Tibial artery (tissue), 4 donors: Measurements from ENCODE around the gene C11orf91.
A peak's percentile ranks its signal among the peaks of the same experiment; 100 is the strongest.

Source experiments
- DNase-seq, 2 donors: peaks; one replicate each; pipeline ENCODE4 v3.0.0-alpha.2; 2019
- H3K27ac ChIP-seq, 2 donors: fragments of 200-600 bp; sonication (generic) in 1 of 2; 1 replicate in 1 of 2; 2 replicates in 1 of 2; pipeline ENCODE4 v1.5.1; 2018 to 2019; ENCODE audit warnings: mild to moderate bottlenecking in 1 of 2
- H3K27me3 ChIP-seq, 2 donors: fragments of 200-600 bp; sonication (generic) in 1 of 2; one replicate each; pipeline versions ENCODE4 v1.5.1 to v1.6.0; 2016 to 2019
- H3K36me3 ChIP-seq, 3 donors: fragments of 200-600 bp; sonication (generic) in 2 of 3; one replicate each; pipeline ENCODE4 v1.5.1; 2016 to 2019; ENCODE audit warnings: mild to moderate bottlenecking in 2 of 3
- H3K4me1 ChIP-seq, 4 donors: fragments of 200-600 bp; sonication (generic) in 2 of 4; 1 replicate in 3 of 4; 2 replicates in 1 of 4; pipeline ENCODE4 v1.5.1; 2016 to 2019
- H3K4me3 ChIP-seq, 2 donors: fragments of 200-600 bp; sonication (generic) in 1 of 2; 1 replicate in 1 of 2; 2 replicates in 1 of 2; pipeline ENCODE4 v1.5.1; 2018 to 2019; ENCODE audit warnings: mild to moderate bottlenecking in 2 of 2
- H3K9me3 ChIP-seq, 3 donors: fragments of 200-600 bp; sonication (generic) in 1 of 3; one replicate each; pipeline ENCODE4 v1.5.1; 2016 to 2019
- intact Hi-C: fragments of 100-400 bp; cut with DNase I; formaldehyde crosslinking; loops from one replicate; pipeline ENCODE4 v1.15.0; 2023; ENCODE audit warnings: low total_unique reads
- TF ChIP-seq, protein P1 (sequence below), 2 experiments: fragments of 200-600 bp in 1 of 2; fragments of 450-650 bp in 1 of 2; IDR thresholded peaks; one replicate each; pipeline ENCODE4 v1.5.1; 2017 to 2019; ENCODE audit warnings: antibody characterized with exemption in 2 of 2, mild to moderate bottlenecking in 1 of 2, moderate library complexity in 1 of 2

C11orf91 gene

DNA sequence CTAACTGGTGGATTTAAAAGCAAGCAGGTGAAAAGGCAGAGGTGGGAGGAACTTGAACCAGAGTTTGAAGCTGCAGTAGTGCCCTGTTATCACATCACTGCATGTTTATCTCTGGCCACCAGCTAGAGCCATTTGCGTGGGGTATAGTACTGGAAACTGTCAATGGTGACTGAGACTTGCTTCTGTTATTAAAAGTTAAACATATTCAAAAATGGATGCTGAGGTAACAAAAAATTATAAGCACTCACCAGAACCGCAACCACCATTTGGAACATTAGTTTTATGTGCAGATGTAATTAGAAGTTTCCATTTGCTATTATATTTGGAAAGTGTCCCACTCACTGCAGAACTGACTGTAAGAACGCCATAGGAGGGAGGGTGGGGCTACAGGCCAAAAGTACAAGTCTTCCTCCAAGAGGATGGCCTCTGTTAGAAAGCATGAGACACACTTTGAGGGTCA is 36.8 kb upstream of the C11orf91 start:
- intact Hi-C loops: loop anchor here (5.0 kb wide), 2 partner anchors 35 to 375 kb away; partner anchors contain the start of gene C11orf91
- Histone ChIP-seq H3K27ac (peak overlapping the region; percentile 86 to 89), H3K9me3 (no peaks in the 10 kb centered on the region), H3K4me3 (no peak overlapping the region), H3K36me3 (peaks cover 0 to 15% (median 0%) of the 10 kb centered on the region in 3 donors), H3K27me3 (no peaks in the 10 kb centered on the region), H3K4me1 (peaks cover 0 to 33% (median 23%) of the 10 kb centered on the region in 4 donors)
- DNase-seq: no peak
- TF ChIP-seq, protein P1, sequence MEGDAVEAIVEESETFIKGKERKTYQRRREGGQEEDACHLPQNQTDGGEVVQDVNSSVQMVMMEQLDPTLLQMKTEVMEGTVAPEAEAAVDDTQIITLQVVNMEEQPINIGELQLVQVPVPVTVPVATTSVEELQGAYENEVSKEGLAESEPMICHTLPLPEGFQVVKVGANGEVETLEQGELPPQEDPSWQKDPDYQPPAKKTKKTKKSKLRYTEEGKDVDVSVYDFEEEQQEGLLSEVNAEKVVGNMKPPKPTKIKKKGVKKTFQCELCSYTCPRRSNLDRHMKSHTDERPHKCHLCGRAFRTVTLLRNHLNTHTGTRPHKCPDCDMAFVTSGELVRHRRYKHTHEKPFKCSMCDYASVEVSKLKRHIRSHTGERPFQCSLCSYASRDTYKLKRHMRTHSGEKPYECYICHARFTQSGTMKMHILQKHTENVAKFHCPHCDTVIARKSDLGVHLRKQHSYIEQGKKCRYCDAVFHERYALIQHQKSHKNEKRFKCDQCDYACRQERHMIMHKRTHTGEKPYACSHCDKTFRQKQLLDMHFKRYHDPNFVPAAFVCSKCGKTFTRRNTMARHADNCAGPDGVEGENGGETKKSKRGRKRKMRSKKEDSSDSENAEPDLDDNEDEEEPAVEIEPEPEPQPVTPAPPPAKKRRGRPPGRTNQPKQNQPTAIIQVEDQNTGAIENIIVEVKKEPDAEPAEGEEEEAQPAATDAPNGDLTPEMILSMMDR (IDR thresholded peaks at IDR 0.05): no peak

DNA sequence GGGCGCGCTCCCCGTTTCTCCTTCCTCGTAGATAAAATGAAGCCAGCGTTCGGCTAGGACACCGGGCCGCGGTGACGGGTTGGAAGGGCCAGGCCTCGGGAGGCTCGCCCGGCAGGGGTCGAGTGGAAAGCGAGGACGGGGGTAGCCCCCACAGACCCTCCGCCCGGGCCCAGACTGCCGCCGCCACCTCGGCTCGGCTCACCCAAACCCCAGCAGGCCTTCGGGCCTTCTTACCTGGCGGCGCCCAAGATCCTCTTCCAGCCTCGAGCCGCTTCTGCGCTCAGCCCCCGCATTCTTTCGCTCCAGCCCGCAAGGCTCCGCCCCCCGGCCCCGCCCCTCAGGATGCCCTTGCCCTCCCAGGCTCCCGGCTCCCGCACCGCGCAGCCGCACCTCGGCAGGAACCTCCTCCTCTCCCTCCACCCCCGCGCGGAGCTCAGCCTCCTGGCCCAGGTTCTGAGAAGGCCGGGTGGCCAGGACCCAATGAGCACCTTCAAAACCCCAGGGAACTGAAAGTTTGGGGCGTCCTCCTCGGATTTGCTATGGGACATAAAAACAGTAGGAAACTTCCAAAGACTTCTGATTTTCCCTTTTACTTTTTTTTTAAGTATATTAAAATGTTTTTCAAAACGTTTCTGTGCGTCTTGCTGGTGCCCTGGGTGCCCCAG is 35.7 kb upstream of the C11orf91 start, which contains the start of gene CD59:
TSS of gene CD59 (minus strand) at position 276 of the 665 bp plus-strand sequence. CDS start 13,978 bp downstream, outside the sequence.
- DNase-seq: peak; percentile 96 to 98
- H3K4me3 ChIP-seq: peak within 1 kb of the TSS; percentile 61 to 78
- peaks cover 0 to 41% (median 27%) of the 10 kb centered on the region in 4 donors for H3K4me1 ChIP-seq
- no peaks in the 10 kb centered on the region for H3K9me3 ChIP-seq
- no peaks in the 10 kb centered on the region for H3K27me3 ChIP-seq
- intact Hi-C loops: loop anchor here (1.0 to 5.0 kb wide), 3 partner anchors 34 to 374 kb away; partner anchors contain the start of genes C11orf91 and FBXO3
- TF ChIP-seq, protein P1 (IDR thresholded peaks at IDR 0.05): no peak
- H3K36me3 ChIP-seq: peaks cover 0 to 5% (median 0%) of the 10 kb centered on the region in 3 donors
- H3K27ac ChIP-seq: peak within 1 kb of the TSS; percentile 86 to 89

DNA sequence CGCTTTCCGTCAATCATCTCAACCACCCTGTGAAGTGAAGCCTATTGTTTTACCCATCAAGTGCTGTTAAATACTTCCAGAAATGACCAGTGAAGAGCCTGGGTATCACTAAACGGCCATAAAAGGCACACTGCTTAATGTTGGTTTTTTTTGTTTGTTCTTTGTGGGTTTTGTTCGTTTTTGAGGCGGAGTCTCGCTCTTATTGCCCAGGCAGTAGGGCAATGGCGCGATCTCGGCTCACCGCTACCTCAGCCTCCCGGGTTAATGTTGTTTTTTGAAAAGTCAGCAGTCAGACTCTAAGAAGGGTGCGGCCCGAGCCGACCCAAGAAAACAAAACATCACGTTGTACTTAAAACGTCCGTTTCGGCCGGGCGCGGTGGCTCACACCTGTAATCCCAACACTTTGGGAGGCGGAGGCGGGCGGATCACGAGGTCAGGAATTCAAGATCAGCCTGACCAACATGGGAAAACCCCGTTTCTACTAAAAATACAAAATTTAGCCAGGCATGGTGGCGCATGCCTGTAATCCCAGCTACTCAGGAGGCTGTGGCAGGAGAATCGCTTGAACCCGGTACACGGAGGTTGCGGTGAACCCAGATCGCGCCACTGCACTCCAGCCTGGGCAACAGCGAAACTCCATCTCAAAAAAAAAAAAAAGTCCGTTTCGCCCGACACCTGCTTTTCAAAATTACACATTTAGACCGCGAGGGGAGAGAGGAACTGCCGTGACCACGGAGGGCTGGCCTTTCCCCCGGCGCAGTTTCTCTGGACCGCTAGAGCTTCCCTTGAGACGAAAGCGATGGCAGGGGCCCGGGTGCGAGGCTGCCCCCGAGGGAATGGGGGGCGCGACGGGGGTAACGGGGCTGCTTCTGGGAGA is 34.9 kb upstream of the C11orf91 start:
- Histone ChIP-seq H3K9me3 (no peaks in the 10 kb centered on the region), H3K4me3 (peak overlapping the region; percentile 61 to 78), H3K4me1 (peaks cover 0 to 47% (median 29%) of the 10 kb centered on the region in 4 donors), H3K27me3 (no peaks in the 10 kb centered on the region), H3K27ac (peak overlapping the region; percentile 86 to 89), H3K36me3 (peaks cover 0 to 5% (median 0%) of the 10 kb centered on the region in 3 donors)
- TF ChIP-seq, protein P1 (IDR thresholded peaks at IDR 0.05): no peak
- intact Hi-C loops: loop anchor here (1.0 to 5.0 kb wide), 3 partner anchors 33 to 373 kb away; partner anchors contain the start of genes C11orf91 and FBXO3
- peak; percentile 46 to 69 for DNase-seq

DNA sequence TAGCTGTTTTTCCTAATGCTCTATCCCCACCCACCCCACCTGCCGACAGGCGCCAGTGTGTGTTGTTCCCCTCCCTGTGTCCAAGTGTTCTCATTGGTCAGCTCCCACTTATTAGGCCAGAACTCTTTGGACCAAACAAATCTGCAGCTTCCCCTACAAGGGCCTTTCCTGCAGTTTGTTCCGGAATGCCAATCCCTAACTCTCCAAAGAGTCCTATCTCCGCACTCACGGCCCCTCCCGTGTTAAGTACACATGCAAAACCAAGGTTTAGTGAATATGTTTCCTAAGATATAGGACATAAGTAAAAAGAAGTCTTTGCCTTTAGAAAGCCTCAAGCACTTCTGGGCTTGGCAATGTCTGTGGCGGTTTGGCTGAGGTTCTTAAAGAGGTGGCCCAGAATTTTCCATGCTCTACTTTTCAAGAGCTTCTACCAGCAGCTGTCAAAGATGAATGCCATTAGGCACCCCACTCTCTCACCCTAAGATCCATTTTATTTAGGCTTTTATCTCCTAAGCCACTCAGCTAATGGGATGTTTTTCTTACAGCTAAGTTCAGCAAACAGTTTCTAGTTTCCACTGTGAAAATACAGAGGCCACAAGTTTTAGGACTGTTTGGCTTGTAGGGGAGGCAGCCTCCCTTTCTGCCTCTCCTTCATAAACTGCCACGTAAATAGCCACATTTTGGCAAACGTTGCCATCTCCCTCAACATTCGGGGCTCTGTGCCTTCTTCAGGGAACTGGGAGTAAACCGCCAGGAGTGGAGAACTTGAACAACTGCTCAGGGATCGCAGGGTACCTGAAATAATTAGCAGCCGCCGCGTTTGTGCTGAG is 34.0 kb upstream of the C11orf91 start:
- no peak for DNase-seq

More for the DNA sequence above, 34.0 kb upstream of the C11orf91 start:
- peak overlapping the region; percentile 61 to 78 for H3K4me3 ChIP-seq
- H3K36me3 ChIP-seq: peaks cover 0 to 5% (median 0%) of the 10 kb centered on the region in 3 donors
- H3K27ac ChIP-seq: peak overlapping the region; percentile 86 to 89
- H3K27me3 ChIP-seq: no peaks in the 10 kb centered on the region
- TF ChIP-seq, protein P1 (IDR thresholded peaks at IDR 0.05): no peak
- no peaks in the 10 kb centered on the region for H3K9me3 ChIP-seq
- intact Hi-C loops: loop anchor here (5.0 kb wide), 2 partner anchors 32 to 372 kb away; partner anchors contain the start of gene C11orf91
- peaks cover 0 to 53% (median 31%) of the 10 kb centered on the region in 4 donors for H3K4me1 ChIP-seq
